Stimulated activated naive CD8-positive, alpha-beta T cell treated with anti-CD3 and anti-CD28 coated beads, Interleukin-15, Interleukin-2, amounts not matched to agents 100 ng/mL and 50 ng/mL, for 24 hours (primary cell): ENCODE results near the gene VPS29.
"Not testable (repeated sequence)": the region's sequence is repeated elsewhere in the genome, so short reads cannot be mapped to it uniquely, and the experiment has no call there.

Experiments
- H3K27ac Mint-ChIP-seq: one replicate; pipeline ENCODE4 v1.8.0; 2021; ENCODE audit warnings: mild to moderate bottlenecking, mixed read lengths
- H3K27me3 Mint-ChIP-seq: one replicate; pipeline ENCODE4 v1.8.0; 2021; ENCODE audit warnings: mixed read lengths
- H3K36me3 Mint-ChIP-seq: one replicate; pipeline ENCODE4 v1.8.0; 2021; ENCODE audit warnings: low read depth, mixed read lengths
- H3K4me1 Mint-ChIP-seq: one replicate; pipeline ENCODE4 v1.8.0; 2021; ENCODE audit warnings: low read depth, mixed read lengths
- H3K4me3 Mint-ChIP-seq: one replicate; pipeline ENCODE4 v1.8.0; 2021; ENCODE audit warnings: mild to moderate bottlenecking, mixed read lengths
- H3K9me3 Mint-ChIP-seq: one replicate; pipeline ENCODE4 v1.8.0; 2021; ENCODE audit warnings: mixed read lengths

VPS29 gene

GRCh38 chr12:110536834-110537604, 35.1 kb upstream of the VPS29 start:
- peaks cover 32% of the 10 kb centered on the region for H3K4me1 Mint-ChIP-seq
- H3K27ac Mint-ChIP-seq: no peak overlapping the region
- peaks cover 57% of the 10 kb centered on the region for H3K36me3 Mint-ChIP-seq
- H3K4me3 Mint-ChIP-seq: no peak overlapping the region
- no peaks in the 10 kb centered on the region for H3K9me3 Mint-ChIP-seq
- no peaks in the 10 kb centered on the region for H3K27me3 Mint-ChIP-seq

GRCh38 chr12:110534811-110535210, 32.9 kb upstream of the VPS29 start:
- Mint-ChIP-seq H3K4me3 (no peak overlapping the region), H3K4me1 (peaks cover 47% of the 10 kb centered on the region), H3K9me3 (no peaks in the 10 kb centered on the region), H3K36me3 (peaks cover 70% of the 10 kb centered on the region), H3K27ac (no peak overlapping the region), H3K27me3 (no peaks in the 10 kb centered on the region)

GRCh38 chr12:110533607-110534006, 31.7 kb upstream of the VPS29 start:
- Mint-ChIP-seq H3K4me3 (no peak overlapping the region), H3K36me3 (peaks cover 68% of the 10 kb centered on the region), H3K27ac (no peak overlapping the region), H3K27me3 (no peaks in the 10 kb centered on the region), H3K9me3 (no peaks in the 10 kb centered on the region), H3K4me1 (peaks cover 51% of the 10 kb centered on the region)

- Mint-ChIP-seq H3K27ac (no peak overlapping the region), H3K27me3 (no peaks in the 10 kb centered on the region), H3K9me3 (no peaks in the 10 kb centered on the region), H3K36me3 (peaks cover 66% of the 10 kb centered on the region), H3K4me3 (no peak overlapping the region), H3K4me1 (peaks cover 51% of the 10 kb centered on the region)
Observed at GRCh38 chr12:110532644-110533043, 30.7 kb upstream of the VPS29 start.

- no peaks in the 10 kb centered on the region for H3K27me3 Mint-ChIP-seq
- peak overlapping the region; percentile 2 for H3K4me3 Mint-ChIP-seq
- peaks cover 50% of the 10 kb centered on the region for H3K4me1 Mint-ChIP-seq
- H3K36me3 Mint-ChIP-seq: peaks cover 60% of the 10 kb centered on the region
- H3K9me3 Mint-ChIP-seq: no peaks in the 10 kb centered on the region
- H3K27ac Mint-ChIP-seq: peak overlapping the region; percentile 59
Observed at GRCh38 chr12:110531741-110532333, 29.9 kb upstream of the VPS29 start.

- Mint-ChIP-seq H3K4me3 (no peak overlapping the region), H3K4me1 (peaks cover 44% of the 10 kb centered on the region), H3K36me3 (peaks cover 49% of the 10 kb centered on the region), H3K27me3 (no peaks in the 10 kb centered on the region), H3K27ac (no peak overlapping the region), H3K9me3 (no peaks in the 10 kb centered on the region)
Observed at GRCh38 chr12:110530511-110530910, 28.6 kb upstream of the VPS29 start.

- H3K4me1 Mint-ChIP-seq: peaks cover 30% of the 10 kb centered on the region
- H3K4me3 Mint-ChIP-seq: no peak overlapping the region
- H3K27ac Mint-ChIP-seq: no peak overlapping the region
- H3K9me3 Mint-ChIP-seq: no peaks in the 10 kb centered on the region
- peaks cover 35% of the 10 kb centered on the region for H3K36me3 Mint-ChIP-seq
- no peaks in the 10 kb centered on the region for H3K27me3 Mint-ChIP-seq
Observed at GRCh38 chr12:110528277-110528839, 26.4 kb upstream of the VPS29 start.

GRCh38 chr12:110520876-110521712, 19.2 kb upstream of the VPS29 start:
- not testable (repeated sequence) for H3K4me1 Mint-ChIP-seq, H3K36me3 Mint-ChIP-seq, H3K4me3 Mint-ChIP-seq, H3K9me3 Mint-ChIP-seq, H3K27ac Mint-ChIP-seq, H3K27me3 Mint-ChIP-seq

GRCh38 chr12:110518014-110518413, 16.1 kb upstream of the VPS29 start:
- not testable (repeated sequence) for H3K36me3 Mint-ChIP-seq, H3K4me3 Mint-ChIP-seq, H3K27me3 Mint-ChIP-seq, H3K4me1 Mint-ChIP-seq, H3K27ac Mint-ChIP-seq, H3K9me3 Mint-ChIP-seq

GRCh38 chr12:110516995-110517394, 15.1 kb upstream of the VPS29 start:
- Mint-ChIP-seq H3K27ac (no peak overlapping the region), H3K9me3 (no peaks in the 10 kb centered on the region), H3K27me3 (no peaks in the 10 kb centered on the region), H3K36me3 (no peaks in the 10 kb centered on the region), H3K4me3 (no peak overlapping the region), H3K4me1 (no peaks in the 10 kb centered on the region)

- H3K4me3 Mint-ChIP-seq: no peak overlapping the region
- H3K36me3 Mint-ChIP-seq: no peaks in the 10 kb centered on the region
- H3K27me3 Mint-ChIP-seq: no peaks in the 10 kb centered on the region
- H3K4me1 Mint-ChIP-seq: no peaks in the 10 kb centered on the region
- H3K9me3 Mint-ChIP-seq: no peaks in the 10 kb centered on the region
- no peak overlapping the region for H3K27ac Mint-ChIP-seq
Observed at GRCh38 chr12:110514363-110514762, 12.5 kb upstream of the VPS29 start.

- Mint-ChIP-seq H3K27ac (no peak overlapping the region), H3K36me3 (no peaks in the 10 kb centered on the region), H3K27me3 (no peaks in the 10 kb centered on the region), H3K9me3 (no peaks in the 10 kb centered on the region), H3K4me1 (no peaks in the 10 kb centered on the region), H3K4me3 (no peak overlapping the region)
Observed at GRCh38 chr12:110513842-110514241, 11.9 kb upstream of the VPS29 start.

- Mint-ChIP-seq H3K4me3 (no peak overlapping the region), H3K27ac (no peak overlapping the region), H3K9me3 (no peaks in the 10 kb centered on the region), H3K4me1 (no peaks in the 10 kb centered on the region), H3K27me3 (no peaks in the 10 kb centered on the region), H3K36me3 (no peaks in the 10 kb centered on the region)
Observed at GRCh38 chr12:110508071-110508586, 6.2 kb upstream of the VPS29 start.

- H3K4me3 Mint-ChIP-seq: no peak overlapping the region
- H3K27ac Mint-ChIP-seq: no peak overlapping the region
- no peaks in the 10 kb centered on the region for H3K27me3 Mint-ChIP-seq
- H3K4me1 Mint-ChIP-seq: peaks cover 15% of the 10 kb centered on the region
- peaks cover 6% of the 10 kb centered on the region for H3K9me3 Mint-ChIP-seq
- peaks cover 14% of the 10 kb centered on the region for H3K36me3 Mint-ChIP-seq
Observed at GRCh38 chr12:110505332-110505731, 3.4 kb upstream of the VPS29 start.

- Mint-ChIP-seq H3K4me3 (no peak overlapping the region), H3K27ac (peak overlapping the region; percentile 34), H3K4me1 (peaks cover 34% of the 10 kb centered on the region), H3K36me3 (peaks cover 25% of the 10 kb centered on the region), H3K9me3 (peaks cover 6% of the 10 kb centered on the region), H3K27me3 (no peaks in the 10 kb centered on the region)
Observed at GRCh38 chr12:110503432-110503831, 1.5 kb upstream of the VPS29 start.
